IPS DF 6.9 (cell line): ENCODE measurements around the gene PLEKHO2.

ENCODE experiments used
- DNase-seq: peaks from one replicate; pipeline ENCODE4 v3.0.0-alpha.2; 2013; ENCODE audit warnings: low read depth, low spot score
- H3K27ac ChIP-seq: one replicate; pipeline ENCODE4 v1.5.1; 2013; ENCODE audit warnings: low read length, control low read depth
- H3K27me3 ChIP-seq: 2 replicates; pipeline ENCODE4 v1.6.1; 2013; ENCODE audit warnings: mild to moderate bottlenecking, low read length; ENCODE audit not compliant: control insufficient read depth, insufficient read depth
- H3K36me3 ChIP-seq: 2 replicates; pipeline ENCODE4 v1.6.1; 2013; ENCODE audit warnings: low read length; ENCODE audit not compliant: control insufficient read depth, insufficient read depth
- H3K4me1 ChIP-seq: 2 replicates; pipeline ENCODE4 v1.6.1; 2013; ENCODE audit warnings: low read length; ENCODE audit not compliant: control insufficient read depth, insufficient read depth
- H3K4me3 ChIP-seq: 2 replicates; pipeline ENCODE4 v1.5.1; 2013; ENCODE audit warnings: mild to moderate bottlenecking, low read length
- H3K9me3 ChIP-seq: 2 replicates; pipeline ENCODE4 v1.6.1; 2013; ENCODE audit warnings: low read length, inconsistent platforms; ENCODE audit not compliant: control insufficient read depth, insufficient read depth
- WGBS: extraction: QIAGEN DNeasy Blood & Tissue Kit; methylation state at CpG from one replicate; pipeline ENCODE4 v1.1.7; 2013; ENCODE audit warnings: mixed read lengths, missing lambda C conversion rate; ENCODE audit not compliant: insufficient read length, insufficient coverage; 5-methylcytosine and 5-hydroxymethylcytosine counted together

PLEKHO2 gene

GRCh38 chr15:64865998-64866520 is 24.3 kb downstream of the PLEKHO2 start:
- H3K27ac ChIP-seq: no peak overlapping the region
- H3K9me3 ChIP-seq: no peaks in the 10 kb centered on the region
- peak; percentile 61 for DNase-seq
- peaks cover 14% of the 10 kb centered on the region for H3K4me1 ChIP-seq
- H3K27me3 ChIP-seq: no peaks in the 10 kb centered on the region
- WGBS: no CpG with 5 or more reads among the region's 6 CpGs
- H3K36me3 ChIP-seq: peaks cover 7% of the 10 kb centered on the region; the same call in 1 of the 2 replicates
- H3K4me3 ChIP-seq: no peak overlapping the region

- no peak for DNase-seq
- H3K9me3 ChIP-seq: no peaks in the 10 kb centered on the region
These were observed 27.8 kb downstream of the PLEKHO2 start for GRCh38 chr15:64869501-64869900.

DNA sequence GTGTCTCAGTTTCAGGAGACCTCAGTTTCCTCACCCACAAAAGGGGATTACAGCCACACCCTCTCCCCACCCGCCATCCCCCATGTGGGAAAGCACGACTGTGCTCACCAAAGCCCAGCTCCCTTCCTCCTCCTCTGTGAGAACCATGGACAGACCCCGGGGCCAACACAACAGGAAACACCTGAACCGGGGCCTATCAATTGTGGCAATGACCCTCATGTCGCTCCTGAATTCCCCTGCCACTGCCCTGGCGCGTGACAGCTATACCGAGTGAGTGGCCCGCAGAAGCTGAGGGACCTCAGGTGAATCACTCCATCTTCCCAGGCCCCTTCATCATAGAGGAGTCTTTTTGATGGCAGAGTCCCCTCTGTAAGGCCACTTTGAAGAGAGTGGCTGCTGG is 28.6 kb downstream of the PLEKHO2 start:
- H3K27me3 ChIP-seq: no peaks in the 10 kb centered on the region
- no peaks in the 10 kb centered on the region for H3K9me3 ChIP-seq
- WGBS: no CpG with 5 or more reads among the region's 9 CpGs
- no peak overlapping the region for H3K27ac ChIP-seq
- no peak for DNase-seq
- peaks cover 15% of the 10 kb centered on the region for H3K4me1 ChIP-seq
- no peaks in the 10 kb centered on the region for H3K36me3 ChIP-seq
- no peak overlapping the region for H3K4me3 ChIP-seq

More at GRCh38 chr15:64869501-64869900, 27.8 kb downstream of the PLEKHO2 start:
- no peak overlapping the region for H3K27ac ChIP-seq
- H3K27me3 ChIP-seq: no peaks in the 10 kb centered on the region
- peaks cover 9% of the 10 kb centered on the region for H3K4me1 ChIP-seq
- 0 out of 2 replicates have a peak, but pooled peaks cover 4% of the 10 kb centered on the region for H3K36me3 ChIP-seq
- H3K4me3 ChIP-seq: no peak overlapping the region

GRCh38 chr15:64875641-64876223 is 34.0 kb downstream of the PLEKHO2 start:
- no peak overlapping the region for H3K4me3 ChIP-seq
- no CpG with 5 or more reads among the region's 3 CpGs for WGBS
- no peaks in the 10 kb centered on the region for H3K27me3 ChIP-seq
- DNase-seq: no peak
- H3K36me3 ChIP-seq: no peaks in the 10 kb centered on the region
- peaks cover 8% of the 10 kb centered on the region for H3K4me1 ChIP-seq
- H3K9me3 ChIP-seq: no peaks in the 10 kb centered on the region
- H3K27ac ChIP-seq: no peak overlapping the region

- H3K27me3 ChIP-seq: no peaks in the 10 kb centered on the region
- no peak overlapping the region for H3K4me3 ChIP-seq
- no peak for DNase-seq
- peaks cover 8% of the 10 kb centered on the region for H3K4me1 ChIP-seq
- WGBS: no CpG with 5 or more reads among the region's 3 CpGs
- no peak overlapping the region for H3K27ac ChIP-seq
- no peaks in the 10 kb centered on the region for H3K36me3 ChIP-seq
- no peaks in the 10 kb centered on the region for H3K9me3 ChIP-seq
These were observed 35.7 kb downstream of the PLEKHO2 start for GRCh38 chr15:64877435-64877834.

DNA sequence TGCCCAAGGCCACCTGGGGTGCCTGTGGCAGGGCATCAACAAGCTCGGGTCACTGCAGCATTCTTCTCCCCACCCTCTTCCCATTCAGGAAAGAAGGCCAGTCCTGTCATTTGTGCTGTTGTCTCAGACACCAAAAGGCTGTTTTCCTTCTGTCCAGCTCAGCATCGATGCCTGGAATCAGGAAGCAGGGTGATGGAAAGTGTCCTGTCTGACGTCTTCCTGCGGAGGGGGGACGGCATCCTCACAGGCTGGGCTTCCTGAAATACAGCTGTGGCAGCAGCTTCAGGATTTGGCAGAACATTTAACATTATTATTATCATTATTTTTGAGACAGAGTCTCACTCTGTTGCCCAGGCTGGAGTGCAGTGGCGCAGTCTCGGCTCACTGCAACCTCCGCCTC is 37.0 kb downstream of the PLEKHO2 start:
- H3K4me1 ChIP-seq: peaks cover 8% of the 10 kb centered on the region
- H3K27ac ChIP-seq: no peak overlapping the region
- WGBS: no CpG with 5 or more reads among the region's 8 CpGs
- no peak overlapping the region for H3K4me3 ChIP-seq
- no peaks in the 10 kb centered on the region for H3K9me3 ChIP-seq
- no peaks in the 10 kb centered on the region for H3K27me3 ChIP-seq
- no peak for DNase-seq
- no peaks in the 10 kb centered on the region for H3K36me3 ChIP-seq

DNA sequence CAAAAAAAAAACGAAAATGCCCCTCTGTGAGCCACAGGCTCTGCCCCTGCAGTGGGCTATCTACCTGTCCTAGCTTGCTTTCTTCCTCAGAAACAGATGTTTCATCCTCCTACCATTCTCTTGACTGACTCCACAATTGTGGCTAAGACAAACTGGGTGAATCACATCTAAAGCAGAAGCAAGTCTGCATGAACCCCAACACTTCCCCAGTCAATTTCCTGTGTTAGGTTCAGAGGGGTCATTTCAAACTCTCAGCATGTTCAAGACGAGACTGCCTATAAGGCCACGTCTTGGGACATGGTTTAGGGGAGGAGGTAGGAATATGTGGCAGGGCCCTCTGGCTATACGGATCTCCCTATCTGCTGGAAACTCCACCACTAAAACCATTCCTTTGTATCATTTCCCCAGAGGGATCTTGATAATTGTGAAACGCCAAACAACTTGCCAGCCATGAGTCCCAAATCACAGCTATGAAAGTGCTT is 41.4 kb downstream of the PLEKHO2 start:
- H3K9me3 ChIP-seq: no peaks in the 10 kb centered on the region
- H3K27ac ChIP-seq: no peak overlapping the region
- WGBS: no CpG with 5 or more reads among the region's 5 CpGs
- no peak overlapping the region for H3K4me3 ChIP-seq
- no peak for DNase-seq
- H3K27me3 ChIP-seq: no peaks in the 10 kb centered on the region
- H3K4me1 ChIP-seq: no peaks in the 10 kb centered on the region; the same call in 1 of the 2 replicates
- H3K36me3 ChIP-seq: no peaks in the 10 kb centered on the region

DNA sequence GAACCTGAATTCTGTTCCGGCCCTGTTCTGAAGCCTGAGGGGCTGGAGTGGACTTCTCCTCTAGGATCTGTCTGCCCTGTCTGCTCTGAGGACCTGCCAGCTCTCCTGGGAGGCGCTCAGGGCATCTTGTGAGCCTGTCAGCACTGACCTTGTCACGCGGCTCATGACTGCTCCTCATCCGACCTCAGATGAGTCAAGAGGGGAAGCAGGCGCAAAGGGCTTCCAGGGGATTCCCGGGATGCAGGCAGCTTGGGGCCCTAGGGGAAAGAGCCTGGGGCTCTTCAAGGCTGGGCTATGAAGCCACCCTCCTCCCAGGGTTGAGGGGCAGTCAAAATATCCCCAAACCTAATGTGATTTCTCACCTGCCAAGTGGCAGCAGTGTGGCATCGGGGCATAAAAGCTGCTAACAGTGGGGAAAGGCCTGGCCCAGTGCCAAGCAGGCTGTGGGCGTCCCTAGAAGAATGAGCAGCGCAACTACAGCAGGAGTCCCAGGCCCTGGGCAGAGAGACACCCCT is 42.3 kb downstream of the PLEKHO2 start:
- no peak overlapping the region for H3K27ac ChIP-seq
- no peak overlapping the region for H3K4me3 ChIP-seq
- no peaks in the 10 kb centered on the region for H3K4me1 ChIP-seq
- H3K27me3 ChIP-seq: no peaks in the 10 kb centered on the region
- WGBS: no CpG with 5 or more reads among the region's 10 CpGs
- no peaks in the 10 kb centered on the region for H3K36me3 ChIP-seq
- no peak for DNase-seq
- H3K9me3 ChIP-seq: no peaks in the 10 kb centered on the region

GRCh38 chr15:64884679-64885078 is 43.0 kb downstream of the PLEKHO2 start:
- no peaks in the 10 kb centered on the region for H3K27me3 ChIP-seq
- no peaks in the 10 kb centered on the region for H3K36me3 ChIP-seq
- DNase-seq: no peak
- H3K27ac ChIP-seq: no peak overlapping the region
- no peaks in the 10 kb centered on the region for H3K9me3 ChIP-seq
- WGBS: no CpG with 5 or more reads among the region's 5 CpGs
- no peak overlapping the region for H3K4me3 ChIP-seq
- no peaks in the 10 kb centered on the region for H3K4me1 ChIP-seq

GRCh38 chr15:64888336-64888735 is 46.6 kb downstream of the PLEKHO2 start:
- no peak for DNase-seq
- H3K4me1 ChIP-seq: 0 out of 2 replicates have a peak, but pooled peaks cover 1% of the 10 kb centered on the region
- H3K27ac ChIP-seq: no peak overlapping the region
- no peaks in the 10 kb centered on the region for H3K27me3 ChIP-seq
- no CpG with 5 or more reads among the region's 6 CpGs for WGBS
- H3K9me3 ChIP-seq: no peaks in the 10 kb centered on the region
- no peak overlapping the region for H3K4me3 ChIP-seq
- no peaks in the 10 kb centered on the region for H3K36me3 ChIP-seq

- Histone ChIP-seq H3K36me3 (no peaks in the 10 kb centered on the region), H3K4me3 (no peak overlapping the region), H3K9me3 (no peaks in the 10 kb centered on the region), H3K27me3 (no peaks in the 10 kb centered on the region), H3K4me1 (0 out of 2 replicates have a peak, but pooled peaks cover 1% of the 10 kb centered on the region), H3K27ac (no peak overlapping the region)
- no peak for DNase-seq
These were observed 49.8 kb downstream of the PLEKHO2 start for GRCh38 chr15:64891561-64891960.
